DND-41 (cell line): ENCODE data around the gene SLC35F4.

Source experiments
- ATAC-seq: fragments of 200-7000 bp; cut with Tn5 transposase; 3 replicates; pipeline ENCODE4 v1.9.1; 2021; ENCODE audit warnings: low read depth; ENCODE audit not compliant: insufficient read depth
- DNase-seq: peaks from one replicate; pipeline ENCODE4 v3.0.0-alpha.2; 2020
- H2AFZ ChIP-seq: 2 replicates; pipeline ENCODE4 v1.6.0; 2012; ENCODE audit warnings: low read depth, low read length
- H3K27ac ChIP-seq: 2 replicates; pipeline ENCODE4 v1.5.1; 2012; ENCODE audit warnings: low read length, inconsistent platforms
- H3K27me3 ChIP-seq: fragments of 200-600 bp; sonication (generic); 2 replicates; pipeline ENCODE4 v1.6.0; 2012; ENCODE audit warnings: low read length, mild to moderate bottlenecking, inconsistent platforms; ENCODE audit not compliant: insufficient read depth, poor library complexity
- H3K36me3 ChIP-seq: 2 replicates; pipeline ENCODE4 v1.5.1; 2012; ENCODE audit warnings: low read length, inconsistent platforms; ENCODE audit not compliant: insufficient read depth
- H3K4me1 ChIP-seq: 2 replicates; pipeline ENCODE4 v1.5.1; 2012; ENCODE audit warnings: mild to moderate bottlenecking, low read length; ENCODE audit not compliant: insufficient read depth
- H3K4me2 ChIP-seq: 2 replicates; pipeline ENCODE4 v1.6.0; 2012; ENCODE audit warnings: mild to moderate bottlenecking, moderate library complexity, low read length, inconsistent platforms; ENCODE audit not compliant: insufficient read depth
- H3K4me3 ChIP-seq, 2 experiments: fragments of 200-600 bp in 1 of 2; shearing (Covaris generic) in 1 of 2; 2 replicates each; pipeline ENCODE4 v1.5.1; 2012 to 2016; ENCODE audit warnings: inconsistent platforms in 2 of 2, low read length in 2 of 2, mild to moderate bottlenecking in 2 of 2, low read depth in 1 of 2, moderate library complexity in 1 of 2
- H3K79me2 ChIP-seq: 2 replicates; pipeline ENCODE4 v1.6.0; 2012; ENCODE audit warnings: low read length, inconsistent platforms; ENCODE audit not compliant: insufficient read depth
- H3K9ac ChIP-seq: 2 replicates; pipeline ENCODE4 v1.6.0; 2012; ENCODE audit warnings: low read depth, mild to moderate bottlenecking, inconsistent platforms, low read length, moderate library complexity
- H3K9me3 ChIP-seq: 2 replicates; pipeline ENCODE4 v1.5.1; 2012; ENCODE audit warnings: low read length, moderate library complexity, mild to moderate bottlenecking, inconsistent platforms; ENCODE audit not compliant: insufficient read depth, severe bottlenecking
- H4K20me1 ChIP-seq: 2 replicates; pipeline ENCODE4 v1.6.0; 2012; ENCODE audit warnings: low read length; ENCODE audit not compliant: insufficient read depth
- CTCF ChIP-seq: IDR thresholded peaks from 2 replicates; pipeline ENCODE4 v1.5.1; 2012; ENCODE audit warnings: borderline replicate concordance, low read length, moderate library complexity, mild to moderate bottlenecking; ENCODE audit not compliant: poor library complexity, severe bottlenecking; ENCODE audit errors: extremely low read depth
- EZH2 ChIP-seq: IDR thresholded peaks from 3 replicates; pipeline ENCODE4 v1.6.1; 2012; ENCODE audit warnings: borderline replicate concordance, low read depth, mild to moderate bottlenecking, moderate library complexity, low read length, inconsistent platforms; ENCODE audit not compliant: severe bottlenecking

Gene SLC35F4

GRCh38 chr14:57567220-57567619 is 298.7 kb downstream of the SLC35F4 start:
- Histone ChIP-seq H3K79me2 (no peaks in the 10 kb centered on the region), H3K4me1 (no peaks in the 10 kb centered on the region), H4K20me1 (no peaks in the 10 kb centered on the region), H3K27ac (no peak overlapping the region), H3K9me3 (no peaks in the 10 kb centered on the region), H2AFZ (no peak overlapping the region), H3K4me2 (no peak overlapping the region), H3K27me3 (peaks cover 4% of the 10 kb centered on the region), H3K36me3 (no peaks in the 10 kb centered on the region), H3K9ac (no peak overlapping the region), H3K4me3 (no peak overlapping the region)
- TF ChIP-seq CTCF (no peak), EZH2 (no peak)
- no peak for ATAC-seq
- DNase-seq, result no peak

GRCh38 chr14:57560681-57561080 is 305.2 kb downstream of the SLC35F4 start:
- no peaks in the 10 kb centered on the region for H4K20me1 ChIP-seq
- H3K79me2 ChIP-seq, result no peaks in the 10 kb centered on the region
- H3K4me1 ChIP-seq, result no peaks in the 10 kb centered on the region
- H3K27me3 ChIP-seq, result no peaks in the 10 kb centered on the region
- H3K27ac ChIP-seq, result no peak overlapping the region
- TF ChIP-seq CTCF, result no peak
- no peak for TF ChIP-seq EZH2
- no peak overlapping the region for H3K4me3 ChIP-seq
- ATAC-seq (no peak), DNase-seq (no peak)
- H2AFZ ChIP-seq, result no peak overlapping the region
- H3K36me3 ChIP-seq, result no peaks in the 10 kb centered on the region
- H3K4me2 ChIP-seq, result no peak overlapping the region
- H3K9me3 ChIP-seq, result no peaks in the 10 kb centered on the region
- H3K9ac ChIP-seq, result no peak overlapping the region

- no peak for ATAC-seq
Measured at GRCh38 chr14:57559576-57559975, 306.3 kb downstream of the SLC35F4 start.

More at GRCh38 chr14:57559576-57559975, 306.3 kb downstream of the SLC35F4 start:
- H3K9me3 ChIP-seq, result no peaks in the 10 kb centered on the region
- no peak for DNase-seq
- no peaks in the 10 kb centered on the region for H4K20me1 ChIP-seq
- no peaks in the 10 kb centered on the region for H3K4me1 ChIP-seq
- no peaks in the 10 kb centered on the region for H3K79me2 ChIP-seq
- no peak overlapping the region for H3K4me3 ChIP-seq
- H3K27me3 ChIP-seq, result no peaks in the 10 kb centered on the region
- TF ChIP-seq EZH2 (no peak), CTCF (no peak)
- H2AFZ ChIP-seq, result no peak overlapping the region
- H3K9ac ChIP-seq, result no peak overlapping the region
- no peak overlapping the region for H3K27ac ChIP-seq
- no peak overlapping the region for H3K4me2 ChIP-seq
- H3K36me3 ChIP-seq, result no peaks in the 10 kb centered on the region
